GM23338 (cell line): ENCODE results near the gene ZNF177.

Experiments
- TF ChIP-seq, protein P1 (sequence below), 2 experiments: fragments of 200-600 bp in 1 of 2; sonication (generic) in 1 of 2; conservative IDR thresholded peaks; 2 replicates each; pipeline versions ENCODE4 v1.5.1 to v1.6.1; 2016 to 2017; ENCODE audit warnings: antibody characterized with exemption in 2 of 2, low read depth in 2 of 2, mild to moderate bottlenecking in 2 of 2, moderate library complexity in 1 of 2
- TF ChIP-seq, protein P2 (sequence below): IDR thresholded peaks from one replicate; pipeline ENCODE4 v1.6.1; 2018; ENCODE audit warnings: antibody characterized with exemption; ENCODE audit not compliant: unreplicated experiment

DNA sequence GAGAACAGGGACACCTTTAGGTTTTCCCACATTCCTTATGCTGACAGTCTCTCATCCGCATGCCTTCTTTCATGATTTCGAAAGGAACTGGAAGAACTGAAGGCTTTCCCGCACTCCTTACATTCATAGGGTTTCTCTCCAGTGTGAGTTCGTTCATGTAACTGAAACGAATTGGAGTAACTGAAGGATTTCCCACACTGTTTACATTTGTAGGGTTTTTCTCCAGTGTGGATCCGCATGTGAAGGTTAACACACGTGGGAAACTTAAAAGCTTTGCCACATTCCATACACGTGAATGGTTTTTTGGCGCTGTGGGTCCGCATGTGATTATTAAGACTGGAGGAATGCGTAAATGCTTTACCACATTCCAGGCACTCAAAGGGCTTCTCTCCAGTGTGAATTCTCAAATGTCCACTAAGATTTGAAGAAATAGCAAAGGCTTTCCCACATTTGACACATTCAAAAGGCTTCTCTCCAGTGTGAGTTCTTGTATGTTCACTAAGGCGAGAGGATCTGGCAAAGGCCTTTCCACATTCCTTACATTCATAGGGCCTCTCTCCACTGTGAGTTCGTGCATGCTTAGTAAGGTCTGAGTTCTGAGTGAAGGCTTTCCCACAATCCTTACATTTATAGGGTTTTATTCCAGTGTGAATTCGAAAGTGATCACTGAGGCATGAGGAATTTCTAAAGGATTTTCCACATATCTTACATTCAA, 50.6 kb downstream of the ZNF177 start:
- TF ChIP-seq, protein P1, sequence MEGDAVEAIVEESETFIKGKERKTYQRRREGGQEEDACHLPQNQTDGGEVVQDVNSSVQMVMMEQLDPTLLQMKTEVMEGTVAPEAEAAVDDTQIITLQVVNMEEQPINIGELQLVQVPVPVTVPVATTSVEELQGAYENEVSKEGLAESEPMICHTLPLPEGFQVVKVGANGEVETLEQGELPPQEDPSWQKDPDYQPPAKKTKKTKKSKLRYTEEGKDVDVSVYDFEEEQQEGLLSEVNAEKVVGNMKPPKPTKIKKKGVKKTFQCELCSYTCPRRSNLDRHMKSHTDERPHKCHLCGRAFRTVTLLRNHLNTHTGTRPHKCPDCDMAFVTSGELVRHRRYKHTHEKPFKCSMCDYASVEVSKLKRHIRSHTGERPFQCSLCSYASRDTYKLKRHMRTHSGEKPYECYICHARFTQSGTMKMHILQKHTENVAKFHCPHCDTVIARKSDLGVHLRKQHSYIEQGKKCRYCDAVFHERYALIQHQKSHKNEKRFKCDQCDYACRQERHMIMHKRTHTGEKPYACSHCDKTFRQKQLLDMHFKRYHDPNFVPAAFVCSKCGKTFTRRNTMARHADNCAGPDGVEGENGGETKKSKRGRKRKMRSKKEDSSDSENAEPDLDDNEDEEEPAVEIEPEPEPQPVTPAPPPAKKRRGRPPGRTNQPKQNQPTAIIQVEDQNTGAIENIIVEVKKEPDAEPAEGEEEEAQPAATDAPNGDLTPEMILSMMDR (conservative IDR thresholded peaks at IDR 0.05; ENCODE audit: low read depth in 2 of 2) = no peak
- TF ChIP-seq, protein P2, sequence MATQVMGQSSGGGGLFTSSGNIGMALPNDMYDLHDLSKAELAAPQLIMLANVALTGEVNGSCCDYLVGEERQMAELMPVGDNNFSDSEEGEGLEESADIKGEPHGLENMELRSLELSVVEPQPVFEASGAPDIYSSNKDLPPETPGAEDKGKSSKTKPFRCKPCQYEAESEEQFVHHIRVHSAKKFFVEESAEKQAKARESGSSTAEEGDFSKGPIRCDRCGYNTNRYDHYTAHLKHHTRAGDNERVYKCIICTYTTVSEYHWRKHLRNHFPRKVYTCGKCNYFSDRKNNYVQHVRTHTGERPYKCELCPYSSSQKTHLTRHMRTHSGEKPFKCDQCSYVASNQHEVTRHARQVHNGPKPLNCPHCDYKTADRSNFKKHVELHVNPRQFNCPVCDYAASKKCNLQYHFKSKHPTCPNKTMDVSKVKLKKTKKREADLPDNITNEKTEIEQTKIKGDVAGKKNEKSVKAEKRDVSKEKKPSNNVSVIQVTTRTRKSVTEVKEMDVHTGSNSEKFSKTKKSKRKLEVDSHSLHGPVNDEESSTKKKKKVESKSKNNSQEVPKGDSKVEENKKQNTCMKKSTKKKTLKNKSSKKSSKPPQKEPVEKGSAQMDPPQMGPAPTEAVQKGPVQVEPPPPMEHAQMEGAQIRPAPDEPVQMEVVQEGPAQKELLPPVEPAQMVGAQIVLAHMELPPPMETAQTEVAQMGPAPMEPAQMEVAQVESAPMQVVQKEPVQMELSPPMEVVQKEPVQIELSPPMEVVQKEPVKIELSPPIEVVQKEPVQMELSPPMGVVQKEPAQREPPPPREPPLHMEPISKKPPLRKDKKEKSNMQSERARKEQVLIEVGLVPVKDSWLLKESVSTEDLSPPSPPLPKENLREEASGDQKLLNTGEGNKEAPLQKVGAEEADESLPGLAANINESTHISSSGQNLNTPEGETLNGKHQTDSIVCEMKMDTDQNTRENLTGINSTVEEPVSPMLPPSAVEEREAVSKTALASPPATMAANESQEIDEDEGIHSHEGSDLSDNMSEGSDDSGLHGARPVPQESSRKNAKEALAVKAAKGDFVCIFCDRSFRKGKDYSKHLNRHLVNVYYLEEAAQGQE = no peak
